Measurements from ENCODE around the gene LRRTM4. TPM values are rescaled to one million over a fixed set of nuclear protein-coding genes. Genes with fewer than 3 reads are reported as not detected.

The LRRTM4 gene
- total and polyA plus RNA-seq, 10 of the 15 experiments (the other 5 are each of a cell fraction or from before 2014, with no cell fraction given), result 0.01 to 1.0 TPM; not detected in 8

DNA sequence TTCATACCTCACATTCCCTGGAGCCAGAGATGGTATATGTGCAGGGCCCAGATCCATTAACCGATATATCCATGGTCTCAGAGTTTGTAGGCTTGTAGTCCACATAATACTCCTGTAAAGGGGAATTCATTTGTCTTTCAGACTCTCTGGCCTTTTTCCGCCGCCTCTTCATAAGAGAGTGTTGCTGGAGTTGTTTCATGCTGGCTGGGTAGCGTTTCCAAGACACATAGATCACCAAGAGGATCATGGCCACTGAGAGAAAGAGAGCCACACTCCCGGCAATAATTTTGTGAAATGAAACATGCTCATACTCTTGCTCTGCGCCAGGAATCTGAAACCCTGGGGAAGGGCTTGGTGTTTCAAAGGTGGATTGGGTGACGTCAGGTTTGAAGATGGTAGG lies 3.9 kb downstream of the LRRTM4 start (continued):
- no peak for TF ChIP-seq TCF12 (IDR thresholded peaks at IDR 0.05; ENCODE audit: low read depth, low read length)

GRCh38 chr2:77513191-77513590 lies 9.0 kb downstream of the LRRTM4 start:
- no peak for ATAC-seq
- ChIA-PET RAD21 (ENCODE audit: unreplicated experiment) (no interaction called here), POLR2A (no interaction called here), SMC1A (ENCODE audit: uncharacterized antibody, unreplicated experiment) (no interaction called here), CTCF (no interaction called here)
- no TSS peak for BruUV-seq (replicated peaks)
- Histone ChIP-seq H3K9me3 (replicated peaks; ENCODE audit: control insufficient read depth, insufficient read depth, low read length) (no peaks in the 10 kb centered on the region), H3K27me3 (replicated peaks in 1 of 2; ENCODE audit: control insufficient read depth in 2 of 2, insufficient read depth in 2 of 2, low read length in 1 of 2) (no peaks in the 10 kb centered on the region), H2AFZ (ENCODE audit: control insufficient read depth, low read depth, low read length) (no peak overlapping the region), H3K4me2 (ENCODE audit: control insufficient read depth, insufficient read depth) (no peak overlapping the region), H3K79me2 (ENCODE audit: control insufficient read depth, insufficient read depth, low read length) (no peaks in the 10 kb centered on the region), H3K4me3 (no peak overlapping the region), H3K4me1 (ENCODE audit: control insufficient read depth, insufficient read depth, low read length) (no peaks in the 10 kb centered on the region), H3K27ac (ENCODE audit: control insufficient read depth, insufficient read depth) (no peak overlapping the region), H3K36me3 (ENCODE audit: control insufficient read depth in 2 of 2, insufficient read depth in 2 of 2, low read length in 1 of 2) (no peaks in the 10 kb centered on the region), H4K20me1 (ENCODE audit: control insufficient read depth, insufficient read depth) (no peaks in the 10 kb centered on the region), H3K9ac (ENCODE audit: control insufficient read depth, insufficient read depth, low read length) (no peak overlapping the region)
- intact Hi-C loops (cut with micrococcal nuclease; ENCODE audit: unreplicated experiment), result no loop called here
- in situ Hi-C loops (cut with MboI), result no loop called here
- 44% methylated on average over 4 of the region's 4 CpGs for WGBS (ENCODE audit: insufficient coverage, insufficient replicate concordance, low lambda C conversion rate, missing lambda C conversion rate)
- no peak for DNase-seq (ENCODE audit: low read depth, low spot score)
- FAIRE-seq, result no peak
- TF ChIP-seq POU2F2 (IDR thresholded peaks at IDR 0.05; ENCODE audit: borderline replicate concordance, low read depth, low read length), result no peak
- TF ChIP-seq ETV6 (conservative IDR thresholded peaks at IDR 0.05 in 1 of 2, IDR thresholded peaks at IDR 0.05 in 1 of 2; ENCODE audit: borderline replicate concordance in 1 of 2, low read depth in 1 of 2), result no peak
- no peak for TF ChIP-seq STAT1 (conservative IDR thresholded peaks at IDR 0.05)
- no peak for TF ChIP-seq MYB (IDR thresholded peaks at IDR 0.05; ENCODE audit: borderline replicate concordance, low read depth, low read length)
- TF ChIP-seq, protein P1, sequence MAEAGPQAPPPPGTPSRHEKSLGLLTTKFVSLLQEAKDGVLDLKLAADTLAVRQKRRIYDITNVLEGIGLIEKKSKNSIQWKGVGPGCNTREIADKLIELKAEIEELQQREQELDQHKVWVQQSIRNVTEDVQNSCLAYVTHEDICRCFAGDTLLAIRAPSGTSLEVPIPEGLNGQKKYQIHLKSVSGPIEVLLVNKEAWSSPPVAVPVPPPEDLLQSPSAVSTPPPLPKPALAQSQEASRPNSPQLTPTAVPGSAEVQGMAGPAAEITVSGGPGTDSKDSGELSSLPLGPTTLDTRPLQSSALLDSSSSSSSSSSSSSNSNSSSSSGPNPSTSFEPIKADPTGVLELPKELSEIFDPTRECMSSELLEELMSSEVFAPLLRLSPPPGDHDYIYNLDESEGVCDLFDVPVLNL (IDR thresholded peaks at IDR 0.05; ENCODE audit: low read depth, low read length), result no peak
- TF ChIP-seq MTA3 (IDR thresholded peaks at IDR 0.05; ENCODE audit: borderline replicate concordance, low read length), result no peak
- TF ChIP-seq FOS (IDR thresholded peaks at IDR 0.05; ENCODE audit: borderline replicate concordance, extremely low read depth, insufficient read length), result no peak

Data from GM12878 (cell line).